Esophagus squamous epithelium (tissue), 5 donors: ENCODE data around the gene CSHL1. TPM values are rescaled to one million over a fixed set of nuclear protein-coding genes. Genes with fewer than 3 reads are reported as not detected.
"Not testable (repeated sequence)": the region's sequence is repeated elsewhere in the genome, so short reads cannot be mapped to it uniquely, and the experiment has no call there.

Experiments used
- DNase-seq: peaks from one replicate; lab custom pipeline; 2025; lab: John Stamatoyannopoulos, UW
- H3K27ac ChIP-seq, 4 donors: fragments of 200-600 bp; sonication (generic); one replicate each; pipeline ENCODE4 v1.5.1; 2016 to 2019; ENCODE audit warnings: mild to moderate bottlenecking in 1 of 4
- H3K27me3 ChIP-seq, 4 donors: fragments of 200-600 bp; sonication (generic); 1 replicate in 3 of 4; 2 replicates in 1 of 4; pipeline versions ENCODE4 v1.5.1 to v1.6.0; 2017 to 2021; ENCODE audit warnings: antibody characterized with exemption in 1 of 4
- H3K36me3 ChIP-seq, 3 donors: fragments of 200-600 bp; sonication (generic); one replicate each; pipeline ENCODE4 v1.5.1; 2016 to 2019
- H3K4me1 ChIP-seq, 3 donors: fragments of 200-600 bp; sonication (generic); one replicate each; pipeline ENCODE4 v1.5.1; 2017 to 2019
- H3K4me3 ChIP-seq, 4 donors: fragments of 200-600 bp; sonication (generic); 1 replicate in 3 of 4; 2 replicates in 1 of 4; pipeline ENCODE4 v1.5.1; 2016 to 2019; ENCODE audit warnings: mild to moderate bottlenecking in 2 of 4, moderate library complexity in 1 of 4
- H3K9me3 ChIP-seq, 3 donors: fragments of 200-600 bp; sonication (generic); one replicate each; pipeline ENCODE4 v1.5.1; 2016 to 2019
- CTCF ChIP-seq, 6 experiments: fragments of 450-650 bp in 4 of 6; fragments of 200-600 bp in 2 of 6; sonication (generic) in 2 of 6; IDR thresholded peaks; one replicate each; pipeline ENCODE4 v1.5.1; 2016 to 2019; ENCODE audit warnings: antibody characterized with exemption in 6 of 6, mild to moderate bottlenecking in 4 of 6, moderate library complexity in 4 of 6
- POLR2A ChIP-seq, 4 donors: fragments of 450-650 bp; IDR thresholded peaks; one replicate each; pipeline ENCODE4 v1.6.1; 2017; ENCODE audit warnings: antibody characterized with exemption in 4 of 4, mild to moderate bottlenecking in 4 of 4, moderate library complexity in 3 of 4
- WGBS, 2 donors: methylation state at CpG; one replicate each; pipeline ENCODE4 v1.1.5; 2018; 5-methylcytosine and 5-hydroxymethylcytosine counted together
- intact Hi-C: fragments of 100-400 bp; cut with DNase I; formaldehyde crosslinking; loops from one replicate; pipeline ENCODE4 v1.15.0; 2022
- total RNA-seq, 4 donors: library from RNA; depleted of rRNA; stranded (reverse); fragments of >200 nt; gene quantifications; one replicate each; pipeline ENCODE4 v1.1.0, GENCODE V29; 2016
- donor health status: DM: yes; HTN: yes; CAD: no.

The CSHL1 gene
- total RNA-seq, 4 donors from 2014 or later = not detected

GRCh38 chr17:63881935-63882601 lies 29.0 kb downstream of the CSHL1 start, which contains the start of gene GH2:
GH2 (minus strand) TSS chr17:63881944; CDS start chr17:63881801, 143 bp downstream.
- no peaks in the 10 kb centered on the region for H3K4me1 ChIP-seq
- no peaks in the 10 kb centered on the region for H3K36me3 ChIP-seq
- TF ChIP-seq POLR2A (IDR thresholded peaks at IDR 0.05) (no peak), CTCF (IDR thresholded peaks at IDR 0.05) (peak; percentile 44 to 62 (median 54))
- 44 to 52% methylated on average over 2 to 10 of the region's 15 CpGs for WGBS, 2 donors
- no peaks in the 10 kb centered on the region for H3K9me3 ChIP-seq
- H3K27me3 ChIP-seq = peaks cover 0 to 11% (median 0%) of the 10 kb centered on the region in 4 donors
- H3K4me3 ChIP-seq = no peak within 1 kb of the TSS
- intact Hi-C loops = no loop called here
- no peak within 1 kb of the TSS for H3K27ac ChIP-seq
- no peak for DNase-seq

GRCh38 chr17:63881337-63881736 lies 29.7 kb downstream of the CSHL1 start:
- not testable (repeated sequence) for DNase-seq, H3K4me3 ChIP-seq

DNA sequence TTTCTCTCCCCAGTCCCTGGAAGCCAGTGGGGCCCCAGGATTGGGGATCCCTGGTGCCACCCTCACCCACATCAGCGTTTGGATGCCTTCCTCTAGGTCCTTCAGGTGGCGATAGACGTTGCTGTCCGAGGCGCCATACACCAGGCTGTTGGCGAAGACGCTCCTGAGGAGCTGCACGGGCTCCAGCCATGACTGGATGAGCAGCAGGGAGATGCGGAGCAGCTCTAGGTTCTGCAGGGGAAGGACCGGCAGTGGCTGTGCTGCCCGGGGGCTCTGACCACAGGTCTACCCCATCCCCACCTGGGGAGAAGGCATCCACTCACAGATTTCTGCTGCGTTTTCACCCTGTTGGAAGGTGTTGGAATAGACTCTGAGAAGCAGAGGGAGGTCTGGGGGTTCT lies 30.4 kb downstream of the CSHL1 start:
- TF ChIP-seq CTCF (IDR thresholded peaks at IDR 0.05) (no peak), POLR2A (IDR thresholded peaks at IDR 0.05) (no peak)
- intact Hi-C loops = no loop called here
- Histone ChIP-seq H3K36me3 (no peaks in the 10 kb centered on the region), H3K4me1 (no peaks in the 10 kb centered on the region), H3K27me3 (peaks cover 0 to 16% (median 0%) of the 10 kb centered on the region in 4 donors), H3K4me3 (no peak overlapping the region), H3K9me3 (no peaks in the 10 kb centered on the region), H3K27ac (no peak overlapping the region)
- no peak for DNase-seq
- WGBS, 2 donors = 20% methylated on average over 1 of the region's 12 CpGs; no CpG with 5 or more reads in 1 of the 2 donors

More at GRCh38 chr17:63881337-63881736, 29.7 kb downstream of the CSHL1 start:
- H3K9me3 ChIP-seq, H3K4me1 ChIP-seq, H3K27ac ChIP-seq, intact Hi-C loops, H3K36me3 ChIP-seq: not testable (repeated sequence)
- peaks cover 0 to 16% (median 0%) of the 10 kb centered on the region in 4 donors for H3K27me3 ChIP-seq
- WGBS, 2 donors = 39 to 85% methylated on average over 7 to 9 of the region's 11 CpGs

DNA sequence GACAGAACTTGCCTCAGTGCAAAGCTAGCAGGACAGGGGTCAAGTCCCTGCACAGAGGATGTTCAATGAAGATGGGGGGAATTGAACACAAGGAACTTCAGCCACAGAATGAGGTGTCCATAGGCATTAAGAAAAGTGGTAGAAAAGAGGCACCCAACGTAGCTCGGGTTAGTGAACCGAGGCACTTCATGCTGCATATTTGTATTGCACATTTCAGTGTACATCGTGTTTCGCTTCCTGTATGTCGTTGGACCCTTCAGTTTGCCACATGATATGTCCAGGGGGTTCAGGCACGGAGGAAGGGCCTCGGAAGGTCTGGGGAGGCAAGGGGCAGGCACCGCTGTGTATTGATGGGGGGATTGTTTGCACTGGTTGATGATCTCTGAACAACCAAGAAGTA lies 32.6 kb downstream of the CSHL1 start:
- 80 to 81% methylated on average over 9 of the region's 9 CpGs for WGBS, 2 donors
- H3K27me3 ChIP-seq = peaks cover 0 to 16% (median 0%) of the 10 kb centered on the region in 4 donors
- H3K36me3 ChIP-seq, H3K4me1 ChIP-seq, DNase-seq, H3K27ac ChIP-seq, intact Hi-C loops, H3K9me3 ChIP-seq, H3K4me3 ChIP-seq: not testable (repeated sequence)

- H3K27ac ChIP-seq = not testable (repeated sequence)
Measured at GRCh38 chr17:63874693-63875092, 36.4 kb downstream of the CSHL1 start.

GRCh38 chr17:63874061-63874626 lies 36.9 kb downstream of the CSHL1 start:
- no CpG with 5 or more reads among the region's 8 CpGs for WGBS, 2 donors
- H3K4me1 ChIP-seq, DNase-seq, H3K4me3 ChIP-seq, H3K27me3 ChIP-seq, H3K9me3 ChIP-seq, H3K36me3 ChIP-seq, intact Hi-C loops, H3K27ac ChIP-seq: not testable (repeated sequence)

More at GRCh38 chr17:63874693-63875092, 36.4 kb downstream of the CSHL1 start:
- H3K27me3 ChIP-seq, H3K36me3 ChIP-seq, H3K4me3 ChIP-seq, DNase-seq, H3K9me3 ChIP-seq, H3K4me1 ChIP-seq, intact Hi-C loops: not testable (repeated sequence)
- WGBS, 2 donors = 67 to 81% methylated on average over 4 to 6 of the region's 6 CpGs

DNA sequence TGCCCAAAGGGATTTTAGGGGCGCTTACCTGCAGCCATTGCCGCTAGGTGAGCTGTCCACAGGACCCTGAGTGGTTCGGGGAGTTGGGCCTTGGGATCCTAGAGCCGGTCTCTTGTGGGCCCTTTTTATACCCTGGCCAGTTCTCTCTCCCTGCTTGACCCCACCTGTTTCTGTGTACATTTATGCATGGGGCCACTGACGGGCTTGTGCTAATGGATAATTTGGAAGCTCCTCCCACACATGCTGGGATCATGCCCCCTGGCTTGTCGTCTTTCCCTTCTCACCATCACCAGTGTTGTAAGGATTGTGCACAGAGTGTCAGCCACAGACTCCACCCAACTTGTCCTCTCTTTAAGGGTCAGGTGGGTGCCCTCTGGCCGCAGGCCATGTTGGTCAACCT lies 37.5 kb downstream of the CSHL1 start, which contains the start of gene CSH2:
TSS of gene CSH2 (minus strand) at position 101 of the 400 bp plus-strand sequence. CDS start at position 38, 63 bp downstream.
- no CpG with 5 or more reads among the region's 7 CpGs for WGBS, 2 donors
- DNase-seq = not testable (repeated sequence)

GRCh38 chr17:63871646-63872365 lies 39.3 kb downstream of the CSHL1 start:
- H3K27me3 ChIP-seq, H3K36me3 ChIP-seq, H3K4me3 ChIP-seq, H3K4me1 ChIP-seq, DNase-seq, H3K9me3 ChIP-seq, H3K27ac ChIP-seq, intact Hi-C loops: not testable (repeated sequence)
- 89% methylated on average over 11 to 13 of the region's 15 CpGs for WGBS, 2 donors

More for the DNA sequence above, 37.5 kb downstream of the CSHL1 start, which contains the start of gene CSH2:
- intact Hi-C loops, H3K36me3 ChIP-seq, H3K4me1 ChIP-seq, H3K4me3 ChIP-seq, H3K27ac ChIP-seq, H3K9me3 ChIP-seq, H3K27me3 ChIP-seq: not testable (repeated sequence)

DNA sequence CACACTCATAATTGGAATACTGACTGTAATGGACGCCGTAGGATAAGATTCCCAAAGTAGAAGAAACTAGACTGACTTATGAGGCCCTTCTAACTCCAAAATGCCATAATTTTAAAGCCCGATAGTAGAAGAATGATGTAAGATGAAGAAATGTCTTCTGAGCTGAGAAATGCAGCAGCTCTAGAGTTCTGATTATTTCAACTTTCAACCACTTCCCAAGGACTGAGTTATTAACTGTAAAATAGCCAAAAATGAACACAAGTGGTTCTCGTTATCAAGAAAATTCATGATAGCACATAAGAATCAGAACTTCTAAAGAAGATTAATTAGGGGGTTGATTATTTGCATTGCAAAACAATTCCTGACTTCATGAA lies 40.8 kb downstream of the CSHL1 start:
- DNase-seq, H3K27ac ChIP-seq, H3K27me3 ChIP-seq, H3K4me3 ChIP-seq, H3K9me3 ChIP-seq, H3K4me1 ChIP-seq, intact Hi-C loops, H3K36me3 ChIP-seq: not testable (repeated sequence)
- WGBS, 2 donors = 78 to 82% methylated on average over 4 of the region's 4 CpGs

DNA sequence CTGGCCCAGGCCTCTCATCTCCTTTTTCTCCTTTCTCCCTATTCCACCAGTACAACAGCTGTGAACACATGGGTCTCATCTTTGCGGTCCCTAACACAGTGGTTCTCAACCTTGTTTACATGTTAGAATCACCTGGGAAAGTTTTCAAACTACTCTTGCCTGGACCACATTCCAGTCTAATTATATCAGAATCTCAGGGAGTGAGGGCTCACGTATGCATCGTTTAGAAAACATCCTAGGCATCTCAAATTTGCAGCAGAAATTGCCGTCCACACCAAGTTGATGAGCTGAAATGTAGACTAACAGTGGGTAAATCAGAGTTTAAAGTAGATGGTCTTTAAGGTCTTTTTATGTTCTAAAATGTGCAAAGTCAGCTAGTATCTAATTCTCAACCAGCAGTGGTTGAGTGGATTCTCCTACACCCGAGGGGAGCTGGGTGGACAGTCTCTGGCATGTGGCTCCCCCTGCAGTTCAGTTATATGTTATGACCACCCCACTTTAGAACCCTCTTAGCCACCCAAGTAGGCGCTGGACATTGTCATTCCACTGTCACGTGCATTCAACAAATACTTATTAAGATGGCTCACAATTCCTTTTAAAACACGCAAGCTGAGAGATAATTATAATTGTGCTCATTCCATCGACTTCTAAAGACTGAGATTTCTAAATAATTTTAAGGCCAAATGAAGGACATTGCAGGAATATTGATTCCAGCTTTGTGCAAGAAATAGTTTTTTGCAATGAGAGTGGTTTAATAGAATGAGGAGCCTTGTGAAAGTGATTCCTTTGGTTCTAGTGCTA lies 41.4 kb downstream of the CSHL1 start:
- H3K27me3 ChIP-seq, H3K36me3 ChIP-seq, H3K9me3 ChIP-seq, H3K27ac ChIP-seq, intact Hi-C loops, DNase-seq, H3K4me3 ChIP-seq, H3K4me1 ChIP-seq: not testable (repeated sequence)
- WGBS, 2 donors = 37 to 52% methylated on average over 8 to 9 of the region's 9 CpGs
